ENCODE results near the gene NDOR1.

Gene NDOR1

GRCh38 chr9:137266162-137266527, 60.6 kb downstream of the NDOR1 start:
- no peak for DNase-seq
